TTC549 (cell line): ENCODE measurements around the gene SAMD7.

Experiments used
- FAIRE-seq: peaks from 2 replicates; lab custom pipeline; 2012; peaks lifted over from hg19 to GRCh38; lab: Jason Lieb, UNC

Gene SAMD7

DNA sequence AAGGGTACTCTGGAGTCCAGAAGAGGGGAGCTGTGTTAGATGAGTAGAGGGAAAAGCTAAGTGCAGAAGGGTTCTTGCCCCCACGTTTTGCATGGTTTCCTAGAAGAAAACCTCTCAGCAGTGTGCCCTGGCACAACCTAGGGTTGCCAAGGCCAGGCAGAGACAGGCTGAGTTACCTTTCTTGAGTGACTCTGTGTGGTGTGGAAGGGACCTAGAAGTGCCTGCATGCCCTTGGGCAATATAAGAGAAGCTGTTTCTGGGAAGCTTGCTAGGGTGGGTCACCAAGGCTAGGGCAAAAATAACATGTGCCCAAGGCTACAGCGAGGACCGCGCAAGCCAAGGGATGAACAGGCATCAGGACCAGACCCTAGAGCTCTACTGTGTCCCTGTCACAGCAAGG lies 3.4 kb upstream of the SAMD7 start:
- FAIRE-seq, result no peak

DNA sequence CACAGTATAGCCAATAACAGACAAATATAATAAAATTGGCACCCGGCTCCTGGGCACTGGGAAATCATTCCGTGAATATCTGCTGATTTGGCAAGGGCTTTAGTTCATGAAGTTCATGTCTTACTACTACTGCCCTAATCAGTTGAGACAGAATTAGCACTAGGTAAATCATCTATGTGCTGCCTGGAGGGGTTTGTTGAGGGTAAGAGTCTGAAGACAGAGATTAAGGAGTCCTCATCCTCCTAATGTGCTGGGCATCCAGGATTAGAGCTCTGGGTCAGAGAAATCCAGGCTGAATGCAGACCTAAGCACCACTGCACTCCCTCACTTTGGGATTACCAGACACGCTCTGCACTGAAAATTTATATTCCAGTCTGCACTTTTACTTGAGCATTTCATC lies 2.0 kb downstream of the SAMD7 start:
- FAIRE-seq, result no peak

DNA sequence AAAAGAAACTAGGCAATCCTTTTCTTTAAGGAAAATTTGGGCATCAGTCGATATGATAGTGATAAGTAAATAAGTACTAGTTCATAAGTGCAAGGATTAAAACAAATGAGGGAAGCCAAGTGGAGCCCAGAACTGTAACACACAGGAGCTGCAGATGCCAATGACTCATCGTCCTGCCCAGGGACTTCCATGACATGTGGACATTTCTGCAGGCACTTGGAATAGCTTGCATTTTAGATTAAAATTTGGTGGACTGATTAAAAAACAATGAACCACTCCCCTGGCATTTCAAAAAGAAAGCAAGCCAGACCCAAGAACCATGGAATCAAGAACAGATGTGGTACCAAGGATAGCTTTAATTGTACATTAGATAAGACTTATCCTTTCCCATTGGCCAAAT lies 2.9 kb downstream of the SAMD7 start:
- no peak for FAIRE-seq

DNA sequence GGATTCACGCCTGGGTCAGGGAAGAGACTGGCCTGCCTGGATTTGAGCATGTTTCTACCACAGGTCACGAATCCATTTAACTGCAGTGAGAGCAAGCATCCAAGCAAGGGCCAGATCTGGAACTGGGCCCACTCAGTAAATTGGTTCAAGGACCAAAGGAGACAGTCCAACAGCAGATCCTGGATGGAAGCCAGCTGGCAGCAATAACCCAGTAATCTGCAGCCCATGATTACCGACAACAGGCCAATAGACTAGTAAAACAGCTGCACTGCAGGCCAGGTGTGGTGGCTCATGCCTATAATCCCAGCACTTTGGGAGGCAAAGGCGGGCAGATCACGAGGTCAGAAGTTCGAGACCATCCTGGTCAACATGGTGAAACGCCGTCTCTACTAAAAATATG lies 11.8 kb downstream of the SAMD7 start:
- no peak for FAIRE-seq

DNA sequence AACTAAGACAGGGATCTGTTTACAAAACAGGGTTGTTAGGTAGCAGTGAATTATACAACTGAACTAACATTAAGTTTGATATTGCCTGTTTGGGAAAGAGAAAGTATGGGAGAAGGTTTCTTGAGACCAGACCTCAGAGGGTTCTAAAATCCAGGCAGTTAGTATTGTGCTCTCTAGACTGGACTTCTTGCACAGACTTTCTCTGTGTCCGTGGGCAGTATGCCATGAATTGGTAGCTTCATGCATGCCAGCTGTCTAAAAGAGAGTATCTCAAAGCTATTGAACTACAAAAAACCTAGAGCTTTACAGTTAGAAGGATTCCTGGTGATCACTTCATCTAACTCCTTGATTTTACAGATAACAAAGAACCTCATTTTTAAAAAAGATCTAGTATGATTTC lies 12.5 kb downstream of the SAMD7 start:
- no peak for FAIRE-seq

DNA sequence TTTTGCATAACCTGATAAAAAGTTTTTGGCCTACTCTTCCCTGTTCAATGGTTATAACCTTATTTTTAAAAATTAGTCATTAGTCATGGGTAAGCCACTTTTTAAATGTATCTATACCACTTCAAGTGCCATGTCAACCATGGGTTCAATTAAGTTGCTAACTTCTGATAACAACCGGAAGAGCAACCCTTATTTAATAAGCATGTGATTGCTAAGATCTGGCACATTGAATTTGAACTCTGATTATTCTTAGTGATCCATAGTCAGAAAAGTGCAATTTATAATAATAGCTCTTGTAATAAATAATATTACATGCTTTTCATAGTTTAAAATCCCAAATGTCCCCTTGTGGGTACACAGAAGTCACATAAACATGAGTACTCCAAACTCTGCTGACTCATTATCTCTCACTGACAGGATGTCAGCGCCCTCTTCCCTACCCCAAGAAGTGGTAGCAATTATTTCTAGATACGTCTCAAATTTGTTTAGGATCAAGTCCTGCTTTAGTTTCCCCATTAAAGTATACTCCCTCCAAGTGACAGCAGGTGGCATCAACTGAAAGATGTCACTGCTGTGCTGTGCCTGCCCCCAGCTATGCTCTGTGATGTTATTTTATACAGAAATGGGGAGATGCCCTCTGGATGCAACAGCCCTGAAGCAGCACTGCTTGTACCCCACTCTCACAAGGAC lies 18.6 kb downstream of the SAMD7 start:
- FAIRE-seq, result no peak

DNA sequence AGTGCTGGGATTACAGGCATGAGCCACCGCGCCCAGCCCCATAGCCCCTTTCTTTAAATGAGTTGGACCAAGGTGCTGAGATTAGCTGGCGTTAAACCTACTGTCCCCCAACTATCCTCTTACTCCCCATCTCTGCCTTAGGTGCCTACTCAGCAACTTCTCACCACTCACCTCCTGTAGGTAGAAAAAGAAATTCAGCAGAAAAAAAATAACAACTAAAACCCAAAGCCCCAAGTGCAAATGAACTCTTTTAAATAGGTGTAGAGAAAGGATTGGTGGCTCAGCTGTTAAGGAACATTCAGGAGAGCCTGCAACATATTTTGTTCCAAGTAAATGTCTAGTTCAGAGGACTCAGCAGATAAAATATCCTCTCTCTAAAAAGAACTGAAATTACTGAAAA lies 19.5 kb downstream of the SAMD7 start:
- no peak for FAIRE-seq

DNA sequence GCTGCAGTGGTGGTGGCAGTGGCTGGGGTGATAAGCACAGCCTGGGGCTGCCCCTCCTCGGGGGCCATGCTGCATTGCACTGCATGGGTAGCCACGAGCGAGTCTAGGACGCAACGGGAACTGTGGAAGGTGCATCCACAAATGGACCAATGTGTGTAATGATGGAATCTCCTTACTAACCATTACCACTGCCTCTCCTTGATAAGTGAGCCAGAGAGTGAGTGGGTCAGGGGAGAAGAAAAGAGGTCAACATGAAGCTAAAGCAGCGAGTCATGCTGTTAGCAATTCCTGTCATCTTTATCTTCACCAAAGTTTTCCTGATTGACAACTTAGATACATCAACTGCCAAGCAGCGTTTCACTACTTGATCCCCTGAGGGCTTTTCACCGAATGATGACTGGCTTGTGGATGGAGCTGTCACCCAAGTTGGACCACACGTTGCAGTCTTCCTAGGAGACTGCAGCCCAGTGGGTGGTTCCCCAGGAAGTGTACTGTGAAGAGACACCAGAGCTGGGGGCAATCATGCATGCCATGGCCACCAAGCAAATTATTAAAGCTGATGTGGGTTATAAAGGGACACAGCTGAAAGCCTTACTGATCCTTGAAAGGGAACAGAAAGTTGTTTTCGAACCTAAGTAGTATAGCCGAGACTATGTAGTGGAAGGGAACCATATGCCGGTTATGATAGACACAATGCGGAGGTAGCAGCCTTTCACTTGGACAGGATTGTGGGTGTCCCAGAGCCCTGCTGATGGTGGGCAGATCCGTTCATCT lies 20.6 kb downstream of the SAMD7 start:
- FAIRE-seq, result no peak

DNA sequence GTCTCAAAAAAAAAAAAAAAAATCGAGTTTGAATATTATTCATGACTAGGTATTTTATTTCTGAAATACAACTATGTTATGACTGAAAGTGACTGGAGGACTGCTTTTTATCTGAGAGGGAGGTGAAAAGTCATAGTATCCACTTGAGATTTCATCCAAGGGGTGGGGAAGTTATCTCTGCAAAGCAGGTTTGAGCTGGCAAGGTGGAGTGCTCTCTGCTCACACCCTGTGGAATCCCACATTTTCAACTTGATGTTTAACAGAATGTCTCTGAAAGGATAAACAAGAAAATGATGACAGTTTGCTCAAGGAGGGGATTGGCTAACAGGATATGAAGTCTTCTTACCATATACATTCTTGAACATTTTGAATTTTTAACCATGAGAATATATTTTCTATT lies 27.9 kb downstream of the SAMD7 start:
- FAIRE-seq, result no peak

DNA sequence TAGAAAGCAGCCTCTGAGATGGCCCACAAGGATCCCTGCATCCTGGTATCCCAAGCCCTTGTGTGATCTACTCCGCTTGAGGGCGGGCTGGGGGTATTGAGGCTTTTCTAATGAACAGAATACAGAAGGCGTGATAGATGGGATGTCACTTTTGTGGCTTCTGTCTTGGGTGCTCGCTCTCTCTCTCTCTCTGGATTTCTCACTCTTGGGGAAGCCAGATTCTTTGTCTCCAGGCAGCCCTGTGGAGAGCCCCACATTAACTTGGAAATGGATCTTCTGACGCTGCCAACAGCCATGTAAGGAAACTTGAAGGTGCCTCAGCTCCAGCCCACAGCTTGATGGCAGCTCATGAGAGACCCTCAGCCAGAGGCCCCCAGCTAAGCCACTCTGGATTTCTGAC lies 28.4 kb downstream of the SAMD7 start:
- FAIRE-seq, result no peak

DNA sequence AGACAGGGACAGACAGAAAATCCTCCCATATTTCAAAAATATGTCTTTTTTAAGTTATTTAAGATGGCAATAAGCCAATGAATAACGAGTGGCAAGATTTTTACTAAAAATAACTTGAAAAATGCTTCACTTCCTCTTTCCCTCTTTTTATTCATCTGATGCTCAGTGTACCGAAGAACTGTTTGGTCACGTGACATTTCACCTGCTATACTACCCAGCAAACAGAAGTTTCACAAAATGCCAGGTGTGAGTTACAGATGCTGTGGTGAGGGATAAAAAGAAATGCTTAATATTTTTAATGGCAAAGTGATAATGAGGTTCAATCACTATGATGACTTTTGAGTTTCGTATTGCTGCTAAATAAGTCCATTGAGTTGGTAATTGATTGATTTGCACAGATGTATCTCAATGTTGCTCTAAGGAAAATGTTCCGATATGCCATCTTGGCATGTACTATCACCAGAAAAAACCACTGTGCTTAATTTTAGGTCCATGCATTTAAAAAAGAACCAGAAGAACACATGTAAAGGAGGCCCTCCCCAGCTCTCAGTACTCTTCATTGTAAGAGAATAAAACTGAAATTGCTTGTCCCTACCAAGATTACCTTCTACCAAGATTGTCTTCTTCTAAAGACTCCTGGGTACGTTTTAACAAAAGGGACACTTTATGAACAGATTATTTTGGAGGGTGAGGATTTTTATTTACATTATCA lies 29.3 kb downstream of the SAMD7 start:
- FAIRE-seq, result no peak

DNA sequence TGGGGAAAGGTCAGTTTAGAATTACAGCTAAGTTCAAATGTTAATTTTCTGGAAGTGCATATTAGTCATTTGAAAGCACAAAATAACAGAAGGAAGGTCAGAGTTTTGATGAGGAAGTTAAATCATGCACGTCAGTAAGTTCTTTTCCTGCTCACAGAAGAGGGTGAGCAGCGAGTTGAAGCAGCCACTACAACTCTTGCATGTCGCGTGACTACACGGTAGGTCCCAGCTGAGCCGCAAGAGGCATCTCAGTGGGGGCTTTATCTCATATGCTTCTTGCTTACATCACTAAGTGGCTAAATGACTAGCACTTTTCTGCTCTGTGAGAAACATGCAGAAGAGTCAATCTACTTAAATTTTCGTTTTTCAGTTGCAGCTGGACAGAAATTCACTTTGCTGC lies 33.9 kb downstream of the SAMD7 start:
- no peak for FAIRE-seq

DNA sequence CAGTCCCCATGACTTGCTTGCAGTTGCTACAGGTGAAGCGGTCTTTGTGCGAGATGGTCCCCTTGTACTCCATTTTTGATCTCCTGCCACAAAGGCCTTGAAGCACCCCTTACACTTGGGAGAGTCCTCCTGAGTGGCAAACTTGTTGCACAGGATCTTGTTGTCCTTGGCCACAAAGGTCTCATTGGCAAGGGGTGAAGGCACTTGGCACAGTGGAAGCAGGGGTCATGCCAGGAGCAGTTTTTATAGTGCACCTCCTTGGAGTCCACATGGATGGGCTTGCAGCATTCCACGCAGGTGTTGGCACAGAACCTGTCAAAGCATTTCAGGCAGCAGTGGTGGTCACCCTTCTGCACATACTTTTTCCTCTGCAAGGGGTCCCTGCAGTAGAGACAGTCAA lies 35.0 kb downstream of the SAMD7 start:
- no peak for FAIRE-seq

DNA sequence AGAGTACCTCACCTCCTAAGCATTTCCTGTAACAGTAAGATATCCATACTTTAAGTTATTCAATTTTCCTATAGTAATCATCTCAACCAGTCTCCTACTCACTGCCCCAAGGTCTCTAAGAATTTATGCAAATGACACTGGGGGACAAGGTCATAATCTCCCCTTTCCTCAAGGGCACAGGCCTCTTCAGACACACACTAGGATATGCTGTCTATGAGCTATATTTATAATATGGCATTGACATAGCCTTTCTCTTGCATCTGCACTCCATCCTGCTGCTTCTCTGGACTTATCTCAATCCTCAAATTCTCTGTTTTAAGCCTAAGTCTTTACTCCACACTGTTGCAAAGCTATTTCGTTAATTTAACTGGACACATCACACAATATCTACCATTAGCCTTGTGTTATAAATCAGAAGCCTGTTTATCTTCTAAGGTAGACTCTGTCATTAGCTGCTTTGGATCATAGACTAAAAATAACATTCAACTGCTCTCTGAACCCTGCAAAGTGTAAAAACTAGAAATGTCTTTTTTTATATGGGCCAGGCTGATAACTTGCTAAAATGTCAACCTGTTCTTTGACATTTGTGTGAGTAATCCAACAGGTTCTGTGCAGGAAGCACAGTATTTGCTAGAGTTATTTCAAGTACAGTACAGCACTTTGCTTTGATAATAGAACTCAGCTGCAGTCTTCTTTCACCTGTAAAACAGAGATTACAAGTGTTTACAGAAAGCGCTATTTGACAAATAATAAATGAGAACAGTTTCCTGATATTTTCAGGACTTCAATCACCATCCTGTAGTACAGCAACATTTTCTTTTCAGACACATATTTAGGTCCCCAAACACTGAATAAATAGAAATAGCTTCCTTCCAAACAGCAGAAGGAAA lies 37.4 kb downstream of the SAMD7 start:
- FAIRE-seq, result no peak

DNA sequence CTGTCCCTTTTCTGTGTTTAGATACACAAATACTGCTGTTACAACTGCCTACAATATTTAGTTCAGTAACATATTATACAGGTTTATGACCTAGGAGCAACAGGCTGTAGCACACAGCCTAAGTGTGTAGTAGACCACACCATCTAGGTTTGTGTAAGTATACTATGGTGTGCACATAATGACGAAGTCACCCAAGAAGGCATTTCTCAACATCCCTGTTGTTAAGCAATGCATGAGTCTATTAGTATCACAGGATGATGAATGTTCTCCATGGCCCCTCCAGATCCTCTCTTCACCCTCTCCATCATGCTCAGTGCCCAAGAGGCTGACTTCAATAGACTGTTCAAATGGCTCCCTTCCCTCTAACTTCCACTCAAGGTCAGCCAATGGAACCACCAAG lies 40.7 kb downstream of the SAMD7 start:
- no peak for FAIRE-seq

DNA sequence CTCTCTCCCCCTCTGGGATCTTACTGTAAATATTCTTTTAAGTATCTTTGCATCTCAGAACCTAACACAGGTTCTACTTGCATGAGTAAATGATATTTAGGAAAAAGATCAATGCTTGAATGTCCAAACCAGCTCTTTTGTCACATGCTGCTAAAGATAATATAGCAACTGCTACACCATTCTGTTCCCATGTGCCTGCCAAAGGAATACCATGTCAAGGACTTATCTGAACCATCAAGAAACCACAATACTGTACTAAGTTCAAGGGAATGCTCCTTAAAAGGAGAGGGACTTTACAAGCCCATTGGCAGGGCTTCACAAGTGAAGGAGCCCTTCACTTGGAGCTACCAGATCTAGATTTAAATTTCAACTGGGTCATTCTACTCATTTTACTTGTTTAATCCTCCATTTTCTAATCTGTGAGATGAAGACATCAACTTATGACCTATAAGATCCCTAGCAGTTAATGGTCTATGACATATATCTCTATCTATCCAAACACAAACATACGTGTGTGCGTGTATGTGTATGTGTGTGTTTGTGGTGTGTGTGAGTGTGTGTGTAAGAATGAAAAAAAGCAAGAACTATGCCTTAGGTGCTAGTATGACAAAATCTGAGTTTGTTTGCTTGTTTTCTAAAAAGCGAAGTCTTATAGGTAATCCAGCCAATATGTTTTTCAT lies 42.2 kb downstream of the SAMD7 start:
- FAIRE-seq, result no peak

DNA sequence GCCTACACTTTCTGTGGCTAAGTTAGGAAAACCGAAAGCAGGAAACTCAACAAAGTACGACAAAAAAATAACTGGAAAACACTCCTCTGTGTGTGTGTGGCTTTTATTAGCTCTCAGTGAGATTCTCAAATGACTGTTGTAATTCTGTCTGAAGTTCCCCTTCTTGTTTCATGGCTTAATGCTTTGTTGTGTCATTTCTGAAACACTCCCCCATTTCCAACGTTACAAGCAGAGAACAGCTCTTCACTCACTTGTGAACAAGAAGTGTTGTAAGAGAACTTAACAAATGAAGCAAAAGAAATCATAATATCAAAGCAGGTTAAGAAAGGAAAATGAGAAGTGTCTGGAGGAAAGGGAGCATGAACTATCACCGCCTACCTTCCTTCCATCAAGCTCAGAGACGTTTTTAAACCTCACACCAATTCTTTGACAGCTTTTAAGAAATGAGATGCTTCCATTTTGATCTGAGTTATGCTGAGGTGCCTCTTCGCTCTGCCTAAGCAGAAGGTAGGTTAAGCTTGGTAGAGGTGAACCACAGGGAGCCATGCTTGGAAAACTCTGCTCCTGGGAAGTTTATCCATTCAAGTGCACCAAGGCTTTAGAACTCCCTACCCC lies 42.9 kb downstream of the SAMD7 start:
- FAIRE-seq, result no peak

DNA sequence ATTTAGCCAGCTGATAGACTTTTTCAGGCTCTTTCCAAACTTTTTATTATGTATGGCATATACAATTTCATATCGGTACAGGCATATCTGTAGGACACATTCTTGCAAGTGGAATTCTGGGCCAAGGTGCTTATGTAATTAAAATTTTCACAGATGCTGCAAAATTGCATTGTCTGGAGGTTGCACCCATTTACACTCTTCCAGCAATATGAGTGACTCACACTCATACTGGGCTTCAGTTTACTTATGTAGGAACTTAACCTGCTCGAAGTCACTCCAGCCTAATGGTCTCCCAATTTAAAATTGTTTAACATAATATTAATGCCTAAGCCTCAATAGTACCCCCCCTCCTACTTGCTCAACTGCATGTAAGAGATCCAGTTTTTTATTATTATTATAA lies 44.0 kb downstream of the SAMD7 start:
- no peak for FAIRE-seq

DNA sequence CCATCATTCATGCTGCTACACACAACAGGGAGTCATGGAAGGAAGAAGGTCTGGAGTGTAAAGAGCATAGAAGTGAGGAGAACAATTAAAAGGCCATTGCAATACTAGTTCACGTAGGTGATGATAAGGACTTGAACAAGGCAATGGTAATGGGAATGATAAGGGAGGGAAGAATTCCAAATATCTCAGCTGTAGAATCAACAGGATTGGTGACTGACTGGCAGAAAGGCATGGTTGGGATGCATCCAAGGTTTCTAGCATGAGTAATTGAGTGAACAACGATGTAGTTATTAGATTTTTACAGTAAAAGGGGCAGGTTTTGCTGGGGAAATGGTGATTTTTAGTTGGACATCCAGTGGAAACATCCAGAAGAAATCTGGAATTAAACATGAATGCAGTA lies 52.8 kb downstream of the SAMD7 start:
- no peak for FAIRE-seq

DNA sequence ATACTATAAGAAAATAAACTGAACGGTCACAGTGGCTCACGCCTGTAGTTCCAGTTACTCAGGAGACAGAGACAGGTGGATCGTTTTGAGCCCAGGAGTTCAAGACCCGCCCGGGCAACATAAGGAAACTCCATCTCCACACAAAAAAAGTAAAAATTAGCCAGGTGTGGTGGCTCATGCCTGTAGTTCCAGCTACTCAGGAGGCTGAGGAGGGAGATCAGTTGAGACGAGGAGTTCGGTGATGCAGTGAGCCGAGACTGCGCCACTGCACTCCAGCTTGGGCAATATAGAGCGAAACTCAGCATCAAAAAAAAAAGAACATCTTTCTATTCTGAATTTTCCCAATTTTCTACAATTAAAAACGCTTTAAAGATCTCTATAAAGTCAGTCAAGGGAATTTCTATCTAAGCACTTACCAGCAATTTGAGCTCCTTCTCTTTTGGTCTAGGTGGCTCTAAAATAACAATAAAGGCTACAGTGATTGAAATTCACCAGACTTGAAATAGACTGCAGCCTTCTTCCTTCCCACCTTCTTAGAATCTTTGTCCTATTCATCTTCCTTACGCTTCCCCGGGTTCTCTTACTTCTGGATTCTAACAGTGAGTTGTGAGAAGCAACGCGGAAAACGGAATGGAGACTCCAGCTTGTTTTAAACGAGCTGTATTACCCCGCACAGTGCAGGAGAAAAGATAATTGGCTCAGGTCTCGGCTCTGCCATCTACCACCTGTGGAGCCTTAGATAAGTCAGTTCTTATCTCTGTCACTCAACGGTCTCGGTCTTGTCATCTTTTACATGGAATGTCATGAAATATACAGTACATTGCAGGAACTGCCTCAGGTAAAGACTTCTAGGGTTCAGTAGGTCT lies 54.4 kb downstream of the SAMD7 start:
- no peak for FAIRE-seq
